T-helper 1 cell treated with Interleukin-12 subunit alpha and Interleukin-12 subunit beta and Interleukin-4 antibody, amounts not matched to agents 30 ng/mL and 1 ng/mL, for 36 hours (primary cell): ENCODE results near the gene APOM. TPM values are rescaled to one million over a fixed set of nuclear protein-coding genes. Genes with fewer than 3 reads are reported as not detected.

Experiments used
- intact Hi-C: fragments of 100-400 bp; cut with micrococcal nuclease; formaldehyde crosslinking; loops from one replicate; pipeline ENCODE4 v1.15.1; 2024
- total RNA-seq: library from RNA; stranded (reverse); gene quantifications from 2 replicates; pipeline ENCODE4 v1.2.3, GENCODE V29; 2022

Gene APOM
- total RNA-seq, 1 donor from 2014 or later, result 1.9 TPM

DNA sequence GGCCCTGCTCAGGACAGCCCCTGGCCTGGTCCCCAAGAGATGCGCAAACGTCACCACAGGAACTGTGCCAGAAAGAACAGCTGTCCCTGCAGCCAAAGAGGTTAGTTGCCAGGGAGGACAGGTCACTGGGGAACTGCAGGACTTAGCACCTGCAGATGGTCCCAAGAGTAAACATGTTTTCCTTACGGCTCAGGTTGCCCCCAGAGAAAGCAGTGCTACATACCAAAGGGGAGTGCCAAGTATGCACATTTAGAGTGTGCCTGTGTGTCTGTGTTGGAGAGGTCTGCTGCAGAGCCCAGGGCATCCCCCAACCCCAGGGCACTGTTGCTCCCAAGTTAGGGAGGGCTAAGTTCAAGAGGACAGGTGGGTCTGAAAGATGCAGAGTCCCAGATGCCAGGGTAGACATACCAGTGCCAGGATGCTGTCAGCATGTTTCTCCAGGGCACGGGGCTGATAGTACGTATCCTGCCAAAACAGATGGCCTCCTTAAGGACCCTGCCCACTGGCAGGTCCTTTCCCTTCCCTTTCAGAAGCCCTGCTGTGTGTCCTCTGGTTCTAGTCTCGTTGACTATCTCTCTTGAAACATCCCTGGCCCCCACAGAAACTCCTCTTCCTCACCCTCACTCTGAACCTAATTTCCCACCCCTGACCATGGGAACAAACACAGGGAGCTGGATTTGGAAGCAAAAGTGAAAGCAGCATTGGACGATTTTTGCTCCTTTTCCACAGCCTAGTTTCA is 46.1 kb downstream of the APOM start:
- intact Hi-C loops, result loop anchor here (1.0 to 2.0 kb wide), 4 partner anchors 21 to 475 kb away; partner anchors contain the start of genes AGPAT1, LSM2 and LY6G5C

DNA sequence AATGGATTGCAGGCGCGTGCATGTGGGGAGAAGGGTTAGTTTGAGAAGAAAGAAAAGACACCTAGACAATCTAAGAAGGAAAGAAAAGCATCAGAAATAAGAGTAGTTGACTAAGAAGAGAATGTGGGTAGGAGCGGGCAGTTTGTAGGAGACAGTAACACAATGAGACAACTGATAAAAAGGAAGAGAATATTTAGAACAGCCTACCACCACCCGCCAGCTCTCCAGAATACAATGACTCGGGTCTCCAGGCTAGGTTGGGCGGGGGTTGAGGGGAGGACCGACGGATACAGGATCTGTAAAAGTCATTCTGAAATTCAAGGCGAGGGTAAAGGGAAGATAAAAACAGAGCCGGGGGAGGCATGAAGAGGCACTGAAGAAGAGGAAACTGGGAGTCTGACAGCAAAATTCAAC is 46.7 kb downstream of the APOM start:
- intact Hi-C loops, result loop anchor here (1.0 to 2.0 kb wide), 4 partner anchors 21 to 474 kb away; partner anchors contain the start of genes AGPAT1, LSM2 and LY6G5C

DNA sequence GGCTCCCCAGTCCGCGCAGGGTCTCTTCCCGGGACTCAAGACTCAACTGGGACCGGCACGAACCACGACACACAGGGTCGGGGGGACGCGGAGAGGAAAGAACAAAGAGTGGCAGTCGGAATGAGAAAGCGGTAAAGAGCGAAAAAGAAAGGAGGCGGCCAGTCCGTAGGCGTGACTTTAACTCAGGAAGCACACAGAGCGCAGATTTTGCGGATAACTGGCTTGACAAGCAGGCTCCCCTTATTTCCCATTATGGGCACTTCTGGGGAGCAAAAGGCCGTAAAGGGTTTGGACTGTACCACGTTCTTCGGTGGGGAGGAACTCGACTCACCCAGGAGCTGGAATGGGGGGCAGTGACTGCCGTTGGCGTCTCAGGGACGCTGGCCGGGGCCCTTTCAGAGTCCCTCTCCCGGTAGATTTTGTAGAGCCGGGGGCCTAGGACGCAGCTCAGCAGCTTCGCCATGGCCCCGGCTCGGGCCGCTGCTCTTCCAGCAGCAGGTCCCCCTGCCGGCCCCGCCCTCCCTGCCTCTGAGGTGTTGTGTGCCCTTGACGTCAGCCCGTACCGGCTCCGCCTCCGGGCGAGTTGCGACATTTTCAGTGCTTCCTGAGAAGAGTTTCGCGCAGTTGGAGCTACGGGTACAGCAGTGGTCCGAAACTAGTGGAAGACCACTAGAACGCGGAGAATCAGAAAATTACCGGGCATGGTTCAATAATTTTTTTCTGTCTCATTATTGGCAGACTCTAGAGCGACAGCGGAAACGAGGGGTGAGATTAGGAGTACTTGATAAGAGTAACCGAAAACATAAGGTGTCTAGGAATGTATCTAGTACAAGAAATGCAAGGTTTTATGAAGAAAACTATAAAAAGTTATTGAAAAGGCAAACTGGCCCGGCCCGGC is 47.4 kb downstream of the APOM start, which contains the start of gene ABHD16A:
Gene ABHD16A, minus strand, starts transcription at position 506 of the 898 bp plus-strand sequence. Its CDS starts 43 bp downstream, at position 463.
- intact Hi-C loops, result loop anchor here (1.0 to 2.0 kb wide), 15 partner anchors 22 to 474 kb away; partner anchors contain the start of genes AGPAT1, BAG6, DDAH2 and EHMT2

DNA sequence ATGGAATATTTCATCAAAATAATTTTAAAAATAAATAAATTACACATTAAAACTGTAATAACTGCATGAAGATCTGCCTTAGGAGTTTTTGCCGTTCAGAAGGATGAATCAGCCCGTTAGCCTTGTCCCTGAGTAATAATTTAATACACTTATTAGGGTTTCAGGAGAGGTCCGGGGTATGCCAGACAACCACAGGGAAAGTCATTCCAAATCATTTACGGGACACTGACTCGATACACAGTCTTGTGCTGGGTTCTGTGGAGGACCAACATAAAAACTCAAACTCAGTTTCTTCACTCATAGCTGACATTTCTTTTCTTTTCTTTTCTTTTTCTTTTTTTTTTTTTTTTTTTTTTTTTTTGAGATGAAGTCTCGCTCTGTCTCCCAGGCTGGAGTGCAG is 50.2 kb downstream of the APOM start:
- intact Hi-C loops, result no loop called here

DNA sequence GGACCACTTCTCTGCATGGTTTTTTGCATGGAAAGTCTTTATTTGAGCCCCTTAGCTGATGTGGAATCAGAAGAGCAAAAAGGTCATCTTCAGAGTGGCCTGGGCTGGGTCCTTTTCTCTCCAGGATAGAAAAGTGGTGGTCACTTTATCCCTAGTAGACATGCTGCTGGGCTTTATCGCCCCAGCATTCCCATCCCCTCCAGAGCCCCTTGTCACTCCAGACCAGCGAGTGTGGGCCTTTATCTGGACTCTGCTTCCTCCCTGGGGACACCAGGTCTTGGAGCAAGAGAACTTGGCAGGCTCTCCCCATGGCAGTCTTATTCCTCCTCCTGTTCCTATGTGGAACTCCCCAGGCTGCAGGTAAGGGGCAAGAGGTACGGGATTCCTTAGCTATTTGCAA is 50.9 kb downstream of the APOM start, which contains the start of gene LY6G6F:
Gene LY6G6F, plus strand, starts transcription at position 268 of the 400 bp plus-strand sequence. Its CDS starts 41 bp downstream, at position 309.
- intact Hi-C loops, result no loop called here

DNA sequence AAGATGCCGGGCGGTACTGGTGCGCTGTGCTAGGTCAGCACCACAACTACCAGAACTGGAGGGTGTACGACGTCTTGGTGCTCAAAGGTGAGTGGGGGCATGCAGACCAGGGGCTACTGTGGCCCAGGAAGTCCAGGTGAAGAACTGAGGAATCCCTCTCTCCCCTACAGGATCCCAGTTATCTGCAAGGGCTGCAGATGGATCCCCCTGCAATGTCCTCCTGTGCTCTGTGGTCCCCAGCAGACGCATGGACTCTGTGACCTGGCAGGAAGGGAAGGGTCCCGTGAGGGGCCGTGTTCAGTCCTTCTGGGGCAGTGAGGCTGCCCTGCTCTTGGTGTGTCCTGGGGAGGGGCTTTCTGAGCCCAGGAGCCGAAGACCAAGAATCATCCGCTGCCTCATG is 52.0 kb downstream of the APOM start:
- intact Hi-C loops, result no loop called here

Other genes with a start within 250 kb of the APOM start
- 55.3 and 58.5 TPM in 2 replicates for gene MICB, start 157.7 kb upstream of the APOM start, total RNA-seq
- gene MCCD1, start 126.9 kb upstream of the APOM start, total RNA-seq, result not detected in 2 replicates
- gene DDX39B, start 113.9 kb upstream of the APOM start, total RNA-seq, result 422 and 431 TPM in 2 replicates
- 1.2 and 1.4 TPM in 2 replicates for gene ATP6V1G2, start 109.3 kb upstream of the APOM start, total RNA-seq
- gene NFKBIL1, start 108.3 kb upstream of the APOM start, total RNA-seq, result 14.5 and 16.4 TPM in 2 replicates
- gene LTA, start 83.6 kb upstream of the APOM start, total RNA-seq, result 204 and 212 TPM in 2 replicates
- gene TNF, start 80.3 kb upstream of the APOM start, total RNA-seq, result 171 and 172 TPM in 2 replicates
- 2,430 and 2,468 TPM in 2 replicates for gene LTB, start 73.5 kb upstream of the APOM start, total RNA-seq
- gene LST1, start 69.6 kb upstream of the APOM start, total RNA-seq, result 149 and 171 TPM in 2 replicates
- gene NCR3, start 62.9 kb upstream of the APOM start, total RNA-seq, result 48.5 and 52.7 TPM in 2 replicates
- 47.7 and 54.0 TPM in 2 replicates for gene AIF1, start 40.7 kb upstream of the APOM start, total RNA-seq
- gene PRRC2A, start 35.2 kb upstream of the APOM start, total RNA-seq, result 230 and 237 TPM in 2 replicates
- gene BAG6, start 3.2 kb upstream of the APOM start, total RNA-seq, result 262 and 284 TPM in 2 replicates
- gene C6orf47, start 4.9 kb downstream of the APOM start, total RNA-seq, result 24.7 and 25.7 TPM in 2 replicates
- 29.3 and 30.0 TPM in 2 replicates for gene GPANK1, start 9.1 kb downstream of the APOM start, total RNA-seq
- 219 and 224 TPM in 2 replicates for gene CSNK2B, start 10.2 kb downstream of the APOM start, total RNA-seq
- gene LY6G5B, start 14.1 kb downstream of the APOM start, total RNA-seq, result 27.5 and 29.1 TPM in 2 replicates
- 6.3 TPM in 2 replicates for gene LY6G5C, start 25.2 kb downstream of the APOM start, total RNA-seq
- 53.6 and 59.7 TPM in 2 replicates for gene ABHD16A, start 47.4 kb downstream of the APOM start, total RNA-seq
- gene LY6G6F, start 51.0 kb downstream of the APOM start, total RNA-seq, result not detected in 2 replicates
- not detected in 2 replicates for gene LY6G6D, start 59.5 kb downstream of the APOM start, total RNA-seq
- gene LY6G6C, start 65.9 kb downstream of the APOM start, total RNA-seq, result 0.41 TPM in 1 of 2 replicates, not detected in the other
- not detected in 2 replicates for gene MPIG6B, start 67.5 kb downstream of the APOM start, total RNA-seq
- gene DDAH2, start 73.4 kb downstream of the APOM start, total RNA-seq, result 12.2 and 14.4 TPM in 2 replicates
- gene CLIC1, start 80.6 kb downstream of the APOM start, total RNA-seq, result 517 and 529 TPM in 2 replicates
- 47.8 and 51.5 TPM in 2 replicates for gene MSH5, start 84.1 kb downstream of the APOM start, total RNA-seq
- 12.2 and 12.8 TPM in 2 replicates for gene SAPCD1, start 106.8 kb downstream of the APOM start, total RNA-seq
- 6.0 and 6.2 TPM in 2 replicates for gene VWA7, start 121.4 kb downstream of the APOM start, total RNA-seq
- gene VARS1, start 139.9 kb downstream of the APOM start, total RNA-seq, result 77.4 and 78.9 TPM in 2 replicates
- 85.4 and 89.3 TPM in 2 replicates for gene LSM2, start 151.1 kb downstream of the APOM start, total RNA-seq
- 3.7 TPM in 2 replicates for gene HSPA1L, start 159.4 kb downstream of the APOM start, total RNA-seq
- gene HSPA1A, start 159.6 kb downstream of the APOM start, total RNA-seq, result 155 and 159 TPM in 2 replicates
- 82.7 and 85.0 TPM in 2 replicates for gene HSPA1B, start 171.8 kb downstream of the APOM start, total RNA-seq
- 33.2 and 33.8 TPM in 2 replicates for gene NEU1, start 206.9 kb downstream of the APOM start, total RNA-seq
- gene SLC44A4, start 223.1 kb downstream of the APOM start, total RNA-seq, result 0.34 TPM in 1 of 2 replicates, not detected in the other
- gene EHMT2, start 241.8 kb downstream of the APOM start, total RNA-seq, result 61.0 and 61.6 TPM in 2 replicates
- gene ZBTB12, start 246.2 kb downstream of the APOM start, total RNA-seq, result 2.0 and 2.2 TPM in 2 replicates